ENCODE measurements around the gene STOML1.

Gene STOML1

DNA sequence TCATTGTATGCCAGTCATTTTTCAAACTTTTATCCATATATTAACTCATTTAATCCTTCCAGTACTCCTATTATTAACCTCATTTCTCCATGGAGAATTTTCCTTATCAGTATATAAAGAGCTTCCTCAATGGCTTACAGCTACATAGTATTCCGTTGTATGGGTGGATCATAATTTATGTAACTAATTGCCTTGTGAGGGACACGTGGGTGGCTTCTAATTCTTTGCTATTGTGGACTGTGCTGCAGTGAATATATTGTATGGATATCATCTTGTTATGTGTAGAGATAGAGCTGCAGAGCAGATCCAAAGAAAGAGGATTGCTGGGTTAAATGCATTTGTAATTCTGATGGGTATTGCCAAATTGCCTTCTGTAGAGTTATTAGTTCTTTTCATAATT is 27.6 kb upstream of the STOML1 start:
- DNase-seq (ENCODE audit: low read depth, low spot score): no peak

DNA sequence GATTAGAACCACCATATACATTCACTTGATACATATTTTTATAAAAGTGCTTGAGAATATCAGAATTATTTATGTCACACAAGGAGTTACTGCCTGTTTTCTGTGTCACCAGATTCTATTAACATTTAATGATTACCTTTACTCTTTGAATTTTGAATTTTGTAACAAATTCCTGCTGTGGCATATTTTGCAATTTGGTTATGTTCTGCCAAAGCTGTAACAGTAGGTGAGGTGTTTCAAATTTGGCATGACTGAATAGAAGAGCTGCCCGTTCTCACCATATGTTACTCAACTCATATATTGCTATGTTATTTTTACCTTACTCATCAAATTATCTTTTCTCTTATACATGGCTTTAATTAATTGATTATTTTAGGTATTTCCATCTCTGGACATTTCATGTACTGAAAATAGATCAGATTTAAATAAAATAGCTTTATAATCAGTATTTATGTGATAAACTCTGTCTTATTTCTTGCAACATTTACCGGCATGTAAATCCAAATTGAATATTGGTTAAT is 21.3 kb upstream of the STOML1 start:
- DNase-seq (ENCODE audit: low read depth, low spot score): no peak

DNA sequence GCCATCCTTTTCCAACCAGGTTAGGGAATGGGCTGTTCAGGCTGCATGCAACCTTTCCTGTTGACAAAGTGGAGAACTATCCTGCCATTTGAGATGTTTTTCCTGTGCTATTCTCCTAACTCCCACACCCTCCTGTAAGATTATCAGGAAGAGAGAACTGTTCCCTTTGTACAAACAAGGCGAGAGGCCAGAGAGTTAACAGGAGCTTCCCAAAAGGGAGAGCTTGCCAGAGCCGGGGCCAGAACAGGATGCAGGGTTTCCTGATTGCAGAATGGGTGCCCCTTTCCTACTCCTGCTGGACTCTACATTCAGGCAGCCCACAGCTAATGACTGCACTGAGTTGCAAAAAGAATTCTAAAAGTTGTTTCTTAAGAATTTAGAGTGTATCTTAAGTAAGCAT is 19.5 kb upstream of the STOML1 start:
- no peak for DNase-seq (ENCODE audit: low read depth, low spot score)

DNA sequence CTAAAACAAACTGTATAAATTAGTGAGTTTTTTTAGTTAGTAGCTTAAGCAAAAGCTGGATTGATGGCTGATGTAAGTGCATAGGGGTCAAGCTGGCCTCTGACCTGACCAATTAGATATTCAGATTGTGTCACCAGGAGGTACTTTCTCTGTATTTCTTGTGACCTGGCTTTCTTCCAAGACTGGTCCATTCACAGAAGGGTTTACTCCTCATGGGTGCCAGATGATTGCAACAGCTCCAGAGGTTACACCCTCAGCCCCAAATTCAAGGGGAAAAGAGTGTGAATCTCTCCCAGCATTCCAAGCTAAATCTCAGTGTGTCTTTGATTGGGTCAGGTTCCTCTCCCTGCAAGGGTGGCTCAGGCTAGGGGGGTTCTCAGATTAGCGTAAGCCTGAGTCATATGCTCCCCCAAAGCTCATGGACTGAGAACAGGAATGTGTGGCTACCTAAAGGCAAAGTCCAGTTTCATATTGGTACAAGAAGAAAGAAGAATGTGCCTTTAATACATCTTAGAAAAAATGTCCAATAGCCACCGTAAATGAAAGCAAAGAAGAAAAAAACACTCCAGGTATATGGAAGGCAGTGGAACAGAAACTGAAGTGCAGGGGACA is 18.9 kb upstream of the STOML1 start:
- no peak for DNase-seq (ENCODE audit: low read depth, low spot score)

DNA sequence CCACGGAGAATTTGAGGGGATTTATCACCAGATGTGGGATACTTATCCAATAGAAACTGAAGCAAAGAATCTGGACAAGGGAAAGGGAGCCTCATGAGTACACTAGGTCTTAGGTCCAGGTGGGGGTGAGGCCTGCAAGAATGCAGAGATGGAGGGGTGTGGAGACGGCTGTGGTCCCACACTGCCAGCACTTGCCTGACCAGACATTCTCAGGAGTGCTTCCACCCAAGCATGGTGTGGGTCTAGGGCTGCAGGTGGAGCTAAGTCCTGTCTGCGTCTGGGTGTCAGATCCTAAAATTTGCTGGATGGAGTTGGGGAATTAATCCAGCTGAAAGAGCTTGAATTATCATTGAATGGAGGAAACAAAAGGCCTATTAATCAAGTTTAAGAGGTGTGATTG is 16.8 kb upstream of the STOML1 start:
- no peak for DNase-seq (ENCODE audit: low read depth, low spot score)

DNA sequence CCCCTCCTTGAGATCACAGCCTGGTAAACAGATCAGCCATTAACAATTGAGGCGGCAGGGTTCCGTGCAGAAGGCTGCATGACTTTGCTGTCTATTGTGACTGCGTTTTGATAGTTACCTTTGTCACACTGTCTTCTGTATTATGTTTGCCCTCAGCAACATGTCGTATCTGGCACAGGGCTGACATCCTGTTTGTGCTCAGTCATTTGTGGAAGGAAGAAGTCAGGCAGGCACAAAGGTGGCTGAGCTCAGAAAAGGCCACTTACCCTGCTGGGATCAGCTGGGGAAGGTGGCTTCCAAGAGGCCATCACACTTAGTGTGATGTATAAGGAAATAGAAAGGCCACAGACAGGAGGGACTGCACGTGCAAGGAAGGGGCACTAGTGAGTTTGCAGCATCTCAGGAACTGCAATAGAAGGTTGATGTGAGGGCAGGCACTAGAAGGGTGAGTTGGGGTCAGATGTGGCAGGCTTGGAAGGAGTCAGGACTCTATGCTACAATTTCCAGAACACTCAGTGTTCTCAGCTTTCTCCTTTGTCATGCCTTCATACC is 15.8 kb upstream of the STOML1 start:
- DNase-seq (ENCODE audit: low read depth, low spot score): no peak

DNA sequence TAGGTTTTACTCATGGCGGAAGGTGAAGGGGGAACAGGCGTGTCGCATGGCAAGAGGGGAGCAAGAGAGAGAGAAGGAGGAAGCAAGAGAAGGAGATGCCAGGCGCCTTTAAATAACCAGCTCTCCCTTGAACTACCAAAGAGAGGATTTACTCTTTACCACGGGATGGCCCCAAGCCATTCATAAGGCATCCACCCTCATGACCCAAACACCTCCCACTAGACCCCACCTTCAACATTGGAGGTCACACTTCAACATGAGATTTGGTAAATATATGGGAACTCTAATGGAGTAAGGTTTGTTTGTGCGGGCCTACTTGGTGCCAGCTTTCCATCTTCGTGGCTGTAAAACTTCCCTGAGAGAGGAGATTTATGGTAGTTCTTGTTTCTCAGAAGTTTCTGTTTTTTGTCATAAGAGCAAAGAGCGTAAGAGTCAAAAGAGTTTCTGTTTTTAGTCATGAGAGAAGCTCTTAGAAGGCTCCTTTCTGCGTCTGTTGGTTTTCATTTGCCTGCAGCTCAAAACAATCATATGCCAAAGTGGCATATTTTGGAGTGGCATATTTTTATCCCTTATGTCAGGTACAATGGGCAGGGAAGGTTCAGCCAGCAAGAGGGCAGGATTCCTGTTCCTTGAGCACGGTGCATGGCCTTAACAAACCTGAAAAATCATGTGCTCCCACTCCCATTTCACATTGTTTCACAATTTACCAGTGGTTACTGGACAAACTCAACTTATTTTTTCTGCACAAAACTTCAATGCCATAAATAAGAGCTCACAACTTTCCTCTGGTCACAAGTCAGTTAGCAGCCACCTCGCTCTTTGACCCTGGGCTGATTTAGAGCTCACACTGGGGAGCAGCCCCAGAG is 14.9 kb upstream of the STOML1 start:
- no peak for DNase-seq (ENCODE audit: low read depth, low spot score)

DNA sequence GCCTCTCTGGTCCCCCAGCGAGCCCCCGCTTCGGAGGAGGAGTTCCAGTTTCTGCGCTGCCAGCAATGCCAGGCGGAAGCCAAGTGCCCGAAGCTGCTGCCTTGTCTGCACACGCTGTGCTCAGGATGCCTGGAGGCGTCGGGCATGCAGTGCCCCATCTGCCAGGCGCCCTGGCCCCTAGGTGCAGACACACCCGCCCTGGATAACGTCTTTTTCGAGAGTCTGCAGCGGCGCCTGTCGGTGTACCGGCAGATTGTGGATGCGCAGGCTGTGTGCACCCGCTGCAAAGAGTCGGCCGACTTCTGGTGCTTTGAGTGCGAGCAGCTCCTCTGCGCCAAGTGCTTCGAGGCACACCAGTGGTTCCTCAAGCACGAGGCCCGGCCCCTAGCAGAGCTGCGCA is 5.9 kb upstream of the STOML1 start:
- no peak for DNase-seq (ENCODE audit: low read depth, low spot score)

DNA sequence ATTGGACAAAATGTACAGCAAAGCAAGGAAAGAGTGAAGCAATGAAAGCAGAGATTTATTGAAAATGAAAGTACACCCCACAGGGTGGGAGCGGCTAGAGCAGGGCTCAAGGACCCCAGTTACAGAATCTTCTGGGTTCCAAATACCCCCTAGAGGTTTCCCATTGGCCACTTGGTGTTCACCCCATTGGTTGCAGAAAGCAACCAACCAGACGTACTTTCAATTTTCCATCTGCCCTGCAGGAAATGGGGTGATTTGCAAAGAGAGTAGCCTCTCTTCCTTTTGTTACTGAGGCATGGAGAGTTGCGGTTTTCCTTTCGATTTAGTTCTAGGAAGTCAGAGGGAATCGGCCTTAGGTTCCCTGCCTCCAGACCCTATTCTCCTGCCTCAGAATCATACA is 4.8 kb upstream of the STOML1 start:
- DNase-seq (ENCODE audit: low read depth, low spot score): no peak

DNA sequence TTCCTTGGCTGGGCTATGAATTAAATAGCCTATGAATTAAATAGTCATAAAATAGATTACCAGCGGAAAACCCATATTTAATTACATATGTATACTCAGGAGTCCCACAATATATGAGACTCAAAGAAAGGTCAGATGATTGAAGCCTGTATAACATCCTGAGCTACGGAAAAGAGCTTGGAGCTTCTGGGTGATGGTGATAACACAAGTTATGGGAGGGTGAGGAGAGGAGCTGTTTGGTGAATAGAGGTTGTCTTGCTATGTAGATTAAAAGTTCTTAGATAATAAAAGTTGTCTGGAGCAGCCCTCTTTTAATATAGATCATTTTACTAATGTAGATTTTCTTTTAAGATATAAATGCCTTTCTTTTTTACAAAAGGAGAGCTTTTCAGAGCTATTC is 4.2 kb upstream of the STOML1 start:
- DNase-seq (ENCODE audit: low read depth, low spot score): no peak

DNA sequence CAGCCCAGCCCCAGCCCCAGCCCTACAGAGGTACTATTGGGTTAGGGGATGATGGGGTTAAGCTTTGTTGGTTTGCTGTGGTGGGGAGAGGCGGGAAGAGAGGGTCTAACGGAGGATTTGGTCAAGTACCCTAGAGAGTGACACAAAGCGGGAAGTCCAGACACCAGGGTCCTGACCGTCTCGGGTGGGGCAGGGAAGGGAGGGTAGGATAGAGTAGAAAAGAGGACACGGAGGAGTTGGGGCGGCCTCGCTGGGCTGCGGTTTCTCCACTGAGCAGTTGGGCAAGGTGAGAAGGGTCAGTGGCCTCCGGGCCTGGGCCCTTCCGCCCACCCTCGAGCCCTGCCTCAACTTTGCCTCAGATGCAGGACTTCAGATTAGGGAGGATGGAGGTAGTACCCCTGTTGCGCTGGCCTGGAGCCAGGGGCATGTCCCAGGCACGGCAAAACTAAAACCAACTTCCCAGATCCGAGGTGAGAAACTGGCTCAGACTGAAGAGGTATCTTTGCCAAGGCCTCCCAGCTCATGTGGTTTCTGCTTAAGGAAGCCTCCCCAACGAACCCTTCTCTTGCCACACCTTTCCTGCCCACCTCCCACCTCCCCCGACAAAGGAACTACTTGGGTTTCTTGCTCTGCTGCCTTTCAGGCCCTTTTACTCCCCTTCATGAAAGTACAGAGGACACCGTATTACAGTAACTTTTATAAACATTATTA is 3.0 kb upstream of the STOML1 start:
- no peak for DNase-seq (ENCODE audit: low read depth, low spot score)

DNA sequence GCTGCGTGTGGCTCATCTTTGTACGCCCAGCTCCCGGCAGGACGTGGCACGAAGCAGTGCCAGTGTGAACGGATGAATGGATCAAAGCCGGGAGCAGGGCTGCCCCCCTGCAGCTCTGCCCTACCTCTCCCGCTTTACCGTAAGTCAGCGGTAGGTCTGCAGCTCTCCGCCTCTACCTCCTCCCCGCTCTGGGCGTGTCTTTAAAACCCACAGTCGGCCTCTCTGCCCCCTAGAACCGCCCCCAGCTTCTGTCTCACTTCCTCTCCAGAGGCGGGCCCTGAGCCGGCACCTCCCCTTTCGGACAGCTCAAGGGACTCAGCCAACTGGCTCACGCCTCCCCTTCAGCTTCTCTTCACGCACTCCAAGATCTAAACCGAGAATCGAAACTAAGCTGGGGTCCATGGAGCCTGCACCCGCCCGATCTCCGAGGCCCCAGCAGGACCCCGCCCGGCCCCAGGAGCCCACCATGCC is 2.4 kb upstream of the STOML1 start, which contains the start of gene PML:
TSS of gene PML (plus strand) at position 304 of the 471 bp plus-strand sequence. CDS start at position 401, 97 bp downstream.
- DNase-seq (ENCODE audit: low read depth, low spot score): peak; percentile 85

DNA sequence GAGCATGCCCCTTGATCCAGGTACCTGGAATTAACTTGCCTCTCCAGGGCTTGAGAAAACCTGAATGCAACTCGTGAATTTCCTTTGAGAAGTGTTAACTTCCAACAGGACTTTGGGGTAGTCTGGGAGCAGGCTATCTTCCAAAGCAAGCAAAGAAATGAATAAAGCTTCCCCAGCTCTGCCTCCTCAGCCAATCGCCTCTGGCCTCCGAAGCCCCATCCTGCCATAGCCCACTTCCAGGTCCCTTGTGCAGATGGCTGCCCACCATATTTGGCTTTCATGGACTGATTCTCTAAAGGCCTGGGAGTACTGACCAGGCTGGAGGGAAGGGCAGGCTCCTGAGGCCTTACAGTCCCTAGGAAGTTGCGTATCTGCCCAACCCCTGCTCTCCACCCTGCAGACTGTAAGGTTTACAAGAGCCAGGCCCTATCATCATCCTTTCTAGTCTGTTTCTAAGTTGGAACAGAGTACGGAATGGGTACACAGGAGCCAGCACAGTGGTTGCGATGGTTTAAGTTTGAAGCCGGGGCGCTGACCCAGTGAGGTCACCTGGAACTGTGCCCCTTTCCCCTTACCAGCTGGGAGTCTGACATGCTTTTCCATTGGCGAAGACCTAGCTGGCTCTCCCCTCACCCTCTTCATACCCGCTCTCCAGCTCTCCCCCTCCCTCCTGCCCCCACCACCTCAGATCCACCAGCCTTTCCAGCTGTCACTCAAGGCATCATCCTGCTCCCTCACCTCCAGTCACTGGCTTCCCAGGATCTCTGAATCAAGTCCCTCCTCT is 1.3 kb upstream of the STOML1 start:
- DNase-seq (ENCODE audit: low read depth, low spot score): no peak

DNA sequence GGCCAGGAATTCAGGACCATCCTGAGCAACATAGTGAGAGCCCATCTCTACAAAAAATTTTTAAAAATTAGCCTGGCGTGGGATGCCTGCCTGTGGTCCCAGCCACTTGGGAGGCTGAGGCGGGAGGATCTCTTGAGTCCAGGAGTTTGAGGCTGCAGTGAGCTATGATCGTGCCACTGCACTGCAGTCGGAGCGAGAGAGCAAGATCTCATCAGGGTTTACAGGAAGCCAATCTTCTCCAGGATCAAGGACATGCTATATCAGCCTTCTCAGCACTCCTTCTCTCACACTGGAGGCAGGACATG is 451 bp upstream of the STOML1 start:
- DNase-seq (ENCODE audit: low read depth, low spot score): no peak

DNA sequence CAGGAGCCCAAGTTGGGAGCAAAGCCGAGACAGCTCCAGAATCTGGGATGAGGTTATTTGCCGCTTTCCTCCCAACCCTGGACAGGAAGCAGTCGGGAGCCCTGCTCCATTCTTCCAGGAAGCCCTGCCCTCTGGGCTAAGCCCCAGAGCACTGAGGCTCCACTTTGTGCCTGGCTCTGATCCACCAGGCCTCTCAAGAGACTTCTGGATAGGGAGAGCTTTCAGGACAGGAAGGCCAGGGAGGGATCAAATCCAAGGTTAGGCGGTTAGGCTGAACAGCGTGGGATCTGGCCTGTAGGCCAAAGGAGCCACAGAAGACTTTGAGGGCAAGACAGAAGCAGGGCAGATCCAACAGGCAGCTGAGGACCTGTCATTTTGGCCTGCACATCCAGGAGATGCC is 835 bp downstream of the STOML1 start:
- DNase-seq (ENCODE audit: low read depth, low spot score): no peak

DNA sequence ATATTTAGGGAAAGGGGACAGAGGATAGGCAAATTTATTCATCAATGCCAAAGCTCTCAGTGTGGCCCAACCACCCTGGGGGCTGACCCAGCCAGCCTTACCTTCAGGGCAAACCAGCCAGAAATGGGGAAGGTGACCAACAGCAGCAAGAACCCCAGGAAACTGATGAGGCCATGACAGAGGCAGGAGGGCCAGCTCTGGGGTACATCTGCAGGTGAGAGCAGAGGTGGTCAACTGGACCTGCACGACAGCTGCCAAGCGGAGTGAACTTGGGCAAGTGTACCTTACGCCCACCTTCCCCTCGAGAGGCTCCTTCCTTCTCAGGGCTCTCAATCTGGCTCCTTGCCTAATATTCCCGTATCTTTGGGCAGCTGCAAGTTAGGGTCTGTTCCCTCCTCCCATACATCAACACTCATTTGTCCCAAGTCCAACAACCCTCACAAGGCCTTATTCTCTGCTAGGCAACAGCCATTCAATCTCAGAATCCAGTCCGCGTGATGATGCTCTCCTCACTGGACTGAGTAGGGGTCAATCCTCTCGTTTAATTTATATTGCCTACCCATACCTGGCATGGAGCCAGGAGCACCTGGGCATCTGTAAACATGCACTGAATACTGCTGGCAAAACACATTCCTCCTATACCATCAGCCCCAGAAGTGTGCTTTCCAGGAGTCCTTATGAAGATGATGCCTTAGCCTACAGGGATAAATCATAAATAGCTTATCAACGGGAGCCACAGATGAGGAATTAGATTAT is 1.7 kb downstream of the STOML1 start:
- no peak for DNase-seq (ENCODE audit: low read depth, low spot score)

DNA sequence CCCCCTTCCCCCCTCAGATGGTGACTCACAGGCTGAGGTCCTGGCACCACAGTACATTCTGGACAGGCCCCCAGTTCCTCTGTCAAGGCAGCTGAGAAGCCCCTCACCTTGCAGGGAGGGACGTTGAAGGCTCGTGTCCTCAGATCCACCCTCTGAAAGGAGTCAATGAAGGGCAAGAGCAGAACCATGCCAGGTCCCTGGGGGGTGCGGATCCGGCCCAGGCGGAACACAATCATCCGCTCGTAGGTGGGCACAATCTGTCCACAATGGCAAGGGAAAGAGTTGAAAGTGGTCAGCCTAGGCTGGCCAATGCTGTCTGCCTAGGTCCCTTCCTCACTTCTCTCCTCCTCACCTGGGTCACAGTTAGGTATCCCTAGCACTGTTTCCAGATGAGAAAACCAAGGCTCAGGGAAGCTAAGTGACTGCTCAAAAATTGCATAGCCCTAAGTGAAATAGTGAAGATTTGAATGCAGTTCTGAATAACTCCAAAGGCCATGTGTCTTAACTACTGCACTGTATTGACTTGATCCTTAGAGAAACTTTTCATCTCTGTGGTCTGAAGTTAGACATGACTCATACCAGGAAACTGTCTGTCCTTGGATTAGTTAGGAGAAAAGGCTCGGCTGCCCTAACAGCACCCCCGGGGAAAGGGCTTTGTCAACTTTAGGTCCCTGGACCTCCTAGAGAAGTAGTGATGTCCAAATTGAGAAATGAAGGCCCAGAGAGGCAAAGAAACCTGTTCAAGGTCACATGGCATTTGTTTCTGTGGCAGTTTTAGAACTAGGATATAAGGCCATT is 2.9 kb downstream of the STOML1 start:
- DNase-seq (ENCODE audit: low read depth, low spot score): no peak

DNA sequence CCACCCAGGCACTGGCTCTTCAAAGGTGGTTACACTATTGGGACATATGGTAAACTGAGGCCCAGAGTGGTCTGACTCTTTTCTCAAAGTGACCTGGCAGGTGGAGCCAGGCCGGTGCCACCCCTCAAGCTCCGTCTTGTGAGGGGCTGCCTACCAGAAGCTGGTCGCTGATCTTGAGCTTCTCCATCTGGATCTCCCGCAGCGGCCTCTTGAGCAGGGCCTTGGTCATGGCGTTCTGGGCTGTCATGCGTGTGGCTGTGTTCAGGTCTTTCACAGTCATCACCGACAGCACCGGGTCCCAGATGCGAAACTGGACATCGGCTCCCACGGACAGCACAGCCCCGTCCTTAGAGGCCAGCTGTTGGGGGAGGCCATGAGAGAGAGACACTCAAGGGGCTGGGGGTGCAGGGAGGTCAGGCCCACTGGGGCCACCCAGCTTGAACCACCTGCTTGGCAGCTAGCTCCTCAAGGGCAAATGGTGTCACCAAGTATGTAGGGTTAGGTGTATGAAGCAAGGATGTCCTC is 3.6 kb downstream of the STOML1 start:
- DNase-seq (ENCODE audit: low read depth, low spot score): no peak

DNA sequence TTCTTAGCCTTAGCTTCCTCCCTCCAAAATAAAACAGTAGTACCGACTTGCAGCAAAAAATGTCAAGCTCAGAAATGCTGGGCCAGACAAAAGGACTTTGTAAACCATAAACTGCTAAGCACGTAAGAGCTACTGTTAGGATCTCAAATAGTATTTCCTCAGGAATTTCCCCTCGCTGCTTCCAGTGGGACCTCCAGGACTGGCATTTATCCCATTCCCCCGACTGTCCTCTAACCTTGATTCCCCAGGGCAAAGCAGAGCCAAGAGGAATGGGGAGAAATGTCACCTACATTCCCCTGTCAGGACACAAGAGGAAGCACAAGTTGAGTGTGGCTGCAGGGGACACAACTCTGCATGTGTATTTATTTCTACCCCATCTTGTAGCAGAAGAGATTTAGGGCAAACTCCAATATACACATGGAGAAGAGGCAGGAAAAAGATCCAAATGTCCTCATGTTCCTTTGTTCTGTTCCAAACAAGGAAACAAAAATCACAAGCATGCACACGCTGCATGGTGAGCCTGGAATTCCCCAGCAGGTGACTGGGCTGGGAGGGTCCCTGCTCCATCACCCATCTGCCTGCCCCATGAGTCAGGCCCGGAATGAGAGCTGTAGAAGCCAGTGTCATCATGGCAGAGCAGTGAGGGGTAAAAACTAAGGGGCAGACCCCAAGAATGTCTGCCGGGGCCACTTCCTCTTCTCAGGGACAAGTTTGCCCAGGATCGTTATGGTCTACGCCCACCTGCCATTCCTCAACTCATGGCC is 4.2 kb downstream of the STOML1 start:
- DNase-seq (ENCODE audit: low read depth, low spot score): no peak

All from smooth muscle cell of the brain vasculature (primary cell).